Measurements from ENCODE around the gene NOTUM.
"Not testable (repeated sequence)": the region's sequence is repeated elsewhere in the genome, so short reads cannot be mapped to it uniquely, and the experiment has no call there.

Gene NOTUM

DNA sequence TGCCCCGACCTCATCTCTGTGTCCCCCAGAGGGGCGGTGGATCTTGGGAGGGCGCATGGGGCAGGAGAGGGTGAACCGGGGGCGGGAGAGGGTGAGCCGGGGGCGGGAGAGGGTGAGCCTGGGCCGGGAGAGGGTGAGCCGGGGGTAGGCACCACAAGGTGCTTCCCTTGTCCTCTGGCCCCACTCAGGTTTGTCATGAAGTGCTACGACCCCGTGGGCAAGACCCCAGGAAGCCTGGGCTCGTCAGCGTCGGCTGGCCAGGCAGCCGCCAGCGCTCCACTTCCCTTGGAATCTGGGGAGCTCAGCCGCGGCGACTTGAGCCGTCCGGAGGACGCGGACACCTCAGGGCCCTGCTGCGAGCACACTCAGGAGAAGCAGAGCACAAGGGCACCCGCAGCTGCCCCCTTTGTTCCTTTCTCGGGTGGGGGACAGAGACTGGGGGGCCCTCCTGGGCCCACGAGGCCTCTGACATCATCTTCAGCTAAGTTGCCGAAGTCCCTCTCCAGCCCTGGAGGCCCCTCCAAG, 35.3 kb upstream of the NOTUM start:
- DNase-seq (ENCODE audit: low spot score) = no peak

DNA sequence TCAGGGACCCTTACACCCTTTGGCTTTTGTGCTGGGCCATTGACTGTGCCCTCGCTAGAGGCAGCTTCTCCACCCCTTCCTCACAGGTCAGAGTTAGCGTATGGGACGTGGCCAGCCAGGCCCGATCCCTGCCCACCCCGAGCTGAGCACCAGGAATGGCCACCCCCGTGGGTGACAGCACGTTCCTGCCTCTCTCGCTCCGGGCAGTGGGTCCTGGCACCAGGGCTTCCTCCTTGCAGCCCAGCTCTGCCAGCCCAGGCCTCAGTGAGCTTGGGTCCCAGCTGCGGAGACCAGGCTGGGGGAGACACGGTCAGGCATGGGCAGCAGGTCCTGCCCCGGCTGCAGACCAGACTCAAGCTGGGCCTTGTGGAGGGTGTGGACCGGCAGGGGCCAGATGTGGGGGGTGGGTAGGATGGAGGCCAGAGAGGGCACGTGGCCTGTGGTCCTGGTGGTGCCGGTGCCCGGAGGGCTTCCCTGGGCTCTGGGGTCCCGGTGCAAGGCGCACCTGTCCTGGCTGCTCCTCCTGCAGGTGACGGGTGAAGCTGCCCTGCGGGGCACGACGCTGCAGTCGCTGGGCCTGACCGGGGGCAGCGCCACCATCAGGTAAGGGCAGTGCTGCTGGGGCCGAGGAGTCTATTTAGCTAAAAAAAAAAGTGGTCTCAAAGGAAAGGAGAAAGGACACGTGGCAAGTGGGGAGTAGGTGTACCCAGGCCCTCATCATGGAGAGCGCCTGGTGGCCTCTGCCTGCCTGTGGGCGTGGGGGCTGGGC, 34.7 kb upstream of the NOTUM start:
- no peak for DNase-seq (ENCODE audit: low spot score)

DNA sequence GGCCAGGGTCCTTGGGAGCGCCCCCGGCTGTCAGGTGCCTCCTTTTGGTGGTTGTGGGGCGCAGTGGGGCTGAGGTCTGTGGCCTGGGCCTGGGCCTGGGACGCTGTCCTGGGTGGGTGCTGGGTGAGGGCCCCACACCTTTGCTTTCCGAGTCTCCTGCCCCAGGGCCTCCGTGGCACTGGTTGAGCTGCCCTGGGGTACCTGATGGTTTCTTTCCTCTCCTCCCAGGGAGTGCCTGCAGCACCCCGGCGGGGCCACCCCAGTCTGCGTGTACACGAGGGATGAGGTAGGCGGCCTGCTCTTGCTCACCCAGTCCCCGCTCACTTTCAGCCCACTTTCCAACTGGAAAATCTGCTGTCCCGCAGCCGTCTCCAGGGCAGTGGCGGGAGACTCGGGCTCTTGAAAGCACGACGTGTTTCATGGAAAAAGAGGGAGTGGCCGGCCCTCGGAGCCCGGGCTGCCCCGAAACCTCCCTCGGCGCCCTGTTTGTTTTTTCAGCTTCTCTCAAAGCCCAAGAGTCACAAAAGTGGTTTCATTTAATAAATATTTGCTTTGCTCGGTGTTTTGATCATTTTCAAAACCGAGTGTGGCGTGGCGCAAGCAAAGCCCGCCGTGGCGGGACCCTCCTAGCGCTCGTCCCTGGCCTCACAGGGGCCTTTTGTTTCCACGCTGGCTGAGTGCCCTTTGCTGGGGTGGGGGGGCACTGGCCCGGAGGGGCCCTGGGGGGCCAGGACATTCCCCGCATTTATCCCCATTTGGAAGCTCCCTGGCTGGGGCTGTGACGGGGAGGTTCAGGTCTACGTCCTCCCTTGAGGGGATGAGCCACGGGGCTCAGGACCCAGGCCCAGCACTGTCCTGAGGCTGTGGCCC, 33.8 kb upstream of the NOTUM start:
- no peak for DNase-seq (ENCODE audit: low spot score)

DNA sequence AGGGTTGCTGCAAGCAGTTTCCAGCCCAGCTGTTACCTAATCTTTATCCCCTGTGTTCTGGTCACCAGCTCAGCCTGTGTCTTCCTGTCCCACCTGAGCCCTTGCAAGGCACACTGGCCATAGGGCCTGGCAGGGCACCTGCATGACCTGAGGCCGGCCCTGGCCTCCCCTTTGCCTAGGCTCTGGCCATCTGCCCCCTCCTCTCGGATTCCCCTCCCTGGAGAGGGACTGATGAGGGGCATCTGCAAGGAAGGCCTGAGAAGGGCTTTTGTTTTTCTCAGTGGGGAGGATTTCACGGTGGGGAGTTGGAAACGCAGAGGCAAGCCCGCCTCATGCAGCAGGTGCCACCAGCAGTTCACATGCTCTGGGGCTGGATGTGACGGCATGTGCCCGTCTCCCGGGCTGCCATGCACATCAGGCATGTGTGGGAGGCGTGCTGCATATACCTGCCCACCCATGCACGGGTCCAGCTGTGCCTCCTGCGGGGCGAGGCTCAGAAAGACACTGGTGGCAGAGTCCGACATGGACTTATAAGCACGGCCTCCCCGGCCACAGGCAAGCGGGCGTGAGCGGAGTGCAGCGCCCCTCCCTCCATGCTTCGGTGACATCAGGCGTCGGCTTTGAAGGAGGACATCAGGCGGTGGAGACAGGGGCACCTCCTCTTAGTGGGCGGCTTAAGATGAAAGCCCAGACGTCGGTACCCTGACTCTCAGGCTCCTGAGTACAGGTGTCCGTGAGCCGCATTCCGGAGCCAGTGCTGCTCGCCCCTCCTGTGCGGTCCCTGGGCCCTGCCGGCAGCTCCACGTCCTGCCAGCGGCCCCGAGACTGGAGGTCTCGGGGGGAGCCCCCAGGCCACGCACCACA, 33.0 kb upstream of the NOTUM start:
- DNase-seq (ENCODE audit: low spot score) = no peak

DNA sequence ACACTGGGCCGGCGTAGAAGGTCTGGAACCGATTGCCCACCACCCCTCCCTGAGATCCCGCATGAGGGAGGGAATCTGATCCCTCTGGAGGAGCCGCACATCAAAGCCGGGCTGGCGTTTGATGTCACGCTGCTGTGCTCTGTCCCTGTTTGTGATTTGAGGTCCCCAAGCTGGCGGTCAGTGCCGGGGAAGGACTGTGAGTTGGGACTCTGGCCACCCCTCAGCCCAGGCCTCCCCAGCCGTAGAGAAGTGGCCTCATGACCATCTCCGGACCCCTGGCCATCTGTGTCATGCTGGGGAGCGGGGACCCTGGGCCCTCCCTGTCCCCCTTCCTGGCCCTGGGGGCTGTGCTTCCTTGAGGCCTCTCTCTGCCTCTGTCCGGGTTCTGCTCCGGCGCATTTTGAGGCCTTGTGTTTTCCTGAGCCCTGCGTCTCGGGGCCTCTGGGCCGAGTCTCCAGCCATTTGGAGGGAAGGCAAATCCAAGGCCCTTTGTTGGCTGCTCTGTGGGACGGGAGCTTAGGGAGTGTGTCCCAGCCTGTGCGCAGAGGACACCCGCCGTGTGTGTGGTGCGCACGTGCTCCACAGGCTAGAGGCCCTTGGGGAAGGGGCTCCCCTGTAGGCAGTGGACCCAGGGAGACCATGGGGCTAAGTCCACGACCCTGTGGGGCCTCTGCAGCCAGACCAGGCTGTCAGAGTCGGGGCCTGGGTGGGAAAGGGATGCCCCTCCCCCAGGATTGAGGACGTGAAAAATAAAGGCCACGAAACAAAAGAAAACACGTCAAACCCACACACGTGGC, 31.5 kb upstream of the NOTUM start:
- DNase-seq (ENCODE audit: low spot score) = no peak

DNA sequence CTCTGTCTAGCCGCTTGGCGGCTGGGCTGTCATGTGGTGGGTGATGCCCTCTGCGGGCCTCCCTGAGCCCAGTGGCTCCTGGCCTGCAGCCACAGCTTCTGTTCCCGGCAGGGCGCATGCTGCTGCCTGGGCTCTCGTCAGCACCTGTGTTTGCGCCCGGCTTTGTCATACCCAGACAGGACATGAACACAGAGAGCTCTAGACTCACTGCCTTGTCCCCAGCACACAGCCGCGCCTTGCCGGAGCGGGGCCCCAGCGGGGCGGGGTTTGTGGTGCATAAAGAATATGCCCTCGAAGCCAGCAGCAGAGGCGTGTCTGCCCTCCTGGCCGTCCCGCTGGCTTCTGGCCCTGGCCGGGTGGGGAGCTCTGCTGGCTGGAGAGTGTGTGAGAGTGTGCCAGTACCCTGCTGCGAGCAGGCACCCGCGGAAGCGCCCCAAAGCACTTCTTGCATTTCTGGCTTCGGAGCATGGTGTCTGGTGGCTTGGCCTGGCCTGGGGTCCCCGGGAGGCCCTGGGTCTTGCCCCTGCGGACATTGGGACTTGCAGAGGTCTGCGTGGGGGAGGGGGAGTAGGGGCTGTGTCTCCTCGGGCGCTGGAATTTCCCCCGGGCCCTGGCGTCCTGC, 30.8 kb upstream of the NOTUM start:
- no peak for DNase-seq (ENCODE audit: low spot score)

DNA sequence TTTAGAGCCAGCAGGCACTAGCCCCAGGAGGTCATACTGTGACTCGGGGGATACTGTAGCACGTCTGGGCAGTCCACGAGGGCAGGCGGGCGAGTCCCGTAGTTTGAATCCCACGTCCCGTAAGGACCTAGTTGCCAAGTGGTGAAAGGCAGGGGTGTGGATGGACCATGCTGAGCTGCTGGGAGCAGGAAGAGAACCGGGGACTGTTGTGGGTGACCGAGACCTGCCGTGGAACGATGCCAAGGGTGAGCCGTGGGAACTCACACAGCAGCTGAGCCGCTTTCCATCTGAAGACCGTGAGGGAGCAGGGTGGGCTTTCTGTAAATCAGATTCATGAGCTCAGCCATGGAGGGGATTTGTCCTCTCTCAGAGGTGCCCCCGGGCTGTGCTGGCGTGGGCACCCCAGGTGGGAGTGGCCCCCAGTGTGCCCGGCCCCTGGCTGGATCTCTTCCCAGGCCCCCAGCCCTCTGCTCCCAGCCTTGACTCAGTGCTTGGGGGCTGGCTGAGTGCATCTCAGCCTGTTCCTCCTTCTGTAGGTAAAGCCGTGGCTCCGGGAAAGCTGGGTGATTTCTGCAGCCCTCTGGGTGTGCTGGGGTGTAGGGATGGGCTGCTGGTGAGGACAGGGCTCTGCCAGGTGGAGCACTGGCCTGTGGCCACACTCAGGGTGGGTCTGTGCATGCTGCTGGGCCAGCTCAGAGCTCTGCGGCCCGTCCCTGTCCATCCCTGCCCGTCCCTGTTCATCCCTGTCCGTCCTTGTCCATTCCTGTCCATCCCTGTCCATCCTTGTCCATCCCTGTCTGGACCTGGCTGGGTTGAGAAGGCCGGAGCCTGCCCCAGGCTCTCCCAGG, 30.1 kb upstream of the NOTUM start:
- no peak for DNase-seq (ENCODE audit: low spot score)

DNA sequence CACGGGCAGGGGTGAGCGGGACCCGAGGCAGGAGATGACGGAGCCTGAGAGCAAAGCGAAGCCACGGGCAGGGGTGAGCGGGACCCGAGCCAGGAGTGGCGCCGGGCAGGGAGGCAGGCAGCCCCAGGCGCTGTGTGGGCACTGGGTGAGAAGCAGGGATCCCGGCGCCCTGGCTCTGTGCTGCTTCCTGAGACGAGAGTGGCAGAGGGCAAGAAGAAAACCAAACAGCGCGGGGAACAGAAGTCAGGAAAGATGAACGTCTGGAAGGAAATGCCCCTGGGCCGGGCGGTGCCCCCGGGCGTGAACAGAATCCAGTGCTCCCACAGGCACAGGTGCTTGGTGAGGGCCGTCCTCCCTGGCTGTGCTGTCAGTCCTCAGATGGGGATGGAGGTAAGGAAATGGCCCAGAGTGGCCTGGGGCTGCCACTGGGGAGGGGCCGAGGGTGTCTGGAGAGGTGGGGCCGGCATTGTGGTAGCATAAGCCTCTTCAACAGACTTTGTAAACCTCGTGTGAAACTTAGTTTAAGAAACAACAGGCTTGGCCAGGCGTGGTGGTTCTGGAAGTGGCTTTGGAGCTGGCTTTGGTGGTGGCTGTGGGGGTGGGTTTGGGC, 26.3 kb upstream of the NOTUM start:
- DNase-seq (ENCODE audit: low spot score) = no peak

DNA sequence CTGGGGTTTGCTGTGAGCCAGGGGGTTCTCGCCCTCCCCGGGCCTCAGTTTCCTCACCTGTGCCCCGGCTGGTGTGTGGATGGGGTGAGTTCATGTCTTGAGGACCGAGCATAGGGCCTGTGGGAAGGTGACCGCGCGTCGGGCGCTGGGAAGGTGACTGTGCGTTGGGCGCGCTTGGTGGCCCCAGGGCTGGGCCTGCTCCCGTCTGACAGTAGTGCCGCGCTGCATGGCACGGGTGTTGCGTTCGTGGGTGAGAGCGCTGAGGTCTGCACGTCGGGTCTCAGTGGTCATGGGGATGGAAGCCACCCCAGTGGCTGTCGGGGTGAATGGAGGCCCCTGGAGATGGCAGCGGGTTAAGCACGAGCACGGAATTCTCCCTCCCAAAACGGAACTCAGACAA, 25.6 kb upstream of the NOTUM start:
- DNase-seq (ENCODE audit: low spot score) = no peak

DNA sequence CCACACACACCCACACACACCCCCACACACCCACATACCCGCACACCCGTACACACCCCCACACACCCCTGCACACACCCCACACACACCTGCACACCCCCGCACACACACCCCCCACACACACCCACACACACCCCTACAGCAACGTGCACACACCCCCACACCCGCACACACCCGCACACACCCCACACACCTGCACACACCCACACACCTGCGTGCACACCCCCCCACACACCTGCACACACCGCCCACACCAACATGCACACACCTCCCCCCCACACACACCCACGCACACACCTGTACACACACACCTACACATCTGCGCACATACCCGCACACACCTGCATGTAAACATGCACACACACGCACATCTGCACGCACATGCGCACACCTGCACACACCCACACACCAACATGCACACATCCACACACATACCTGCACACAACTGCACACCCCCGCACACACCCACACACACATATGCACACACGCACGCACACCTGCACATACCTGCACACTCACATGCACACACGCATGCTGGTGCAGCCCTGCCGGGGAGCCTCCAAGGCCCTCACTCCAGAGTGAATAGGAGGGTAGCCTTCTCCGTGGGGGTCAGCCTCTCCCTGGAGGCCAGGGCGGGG, 23.9 kb upstream of the NOTUM start:
- DNase-seq (ENCODE audit: low spot score) = no peak

DNA sequence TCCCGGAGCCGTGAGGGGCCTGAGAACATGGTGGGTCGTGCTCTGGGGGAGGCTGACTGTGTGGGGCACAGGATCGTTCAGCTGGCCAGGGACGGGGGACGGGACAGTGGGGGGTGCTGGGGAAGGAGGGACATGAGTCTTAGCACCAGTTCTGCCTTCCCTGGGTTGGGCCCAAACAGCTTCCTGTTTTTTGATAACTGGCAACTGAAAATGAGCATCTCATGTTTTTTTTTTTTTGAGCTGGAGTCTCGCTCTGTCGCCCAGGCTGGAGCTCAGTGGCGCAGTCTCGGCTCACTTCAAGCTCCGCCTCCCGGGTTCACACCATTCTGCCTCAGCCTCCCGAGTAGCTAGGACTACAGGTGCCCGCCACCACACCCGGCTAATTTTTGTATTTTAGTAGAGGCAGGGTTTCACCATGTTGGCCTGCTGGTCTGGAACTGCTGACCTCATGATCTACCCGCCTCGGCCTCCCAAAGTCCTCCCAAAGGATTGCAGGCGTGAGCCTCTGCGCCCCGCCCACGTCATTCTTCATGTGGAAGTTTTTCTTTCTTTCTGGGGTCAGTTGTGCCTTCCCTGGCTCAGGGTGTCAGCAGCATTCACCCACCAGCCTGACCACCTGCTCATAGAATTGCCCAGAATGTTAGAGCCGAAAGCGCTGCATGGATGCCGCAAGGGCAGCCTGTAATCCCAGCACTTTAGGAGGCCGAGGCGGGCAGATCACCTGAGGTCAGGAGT, 22.8 kb upstream of the NOTUM start:
- DNase-seq (ENCODE audit: low spot score) = no peak

DNA sequence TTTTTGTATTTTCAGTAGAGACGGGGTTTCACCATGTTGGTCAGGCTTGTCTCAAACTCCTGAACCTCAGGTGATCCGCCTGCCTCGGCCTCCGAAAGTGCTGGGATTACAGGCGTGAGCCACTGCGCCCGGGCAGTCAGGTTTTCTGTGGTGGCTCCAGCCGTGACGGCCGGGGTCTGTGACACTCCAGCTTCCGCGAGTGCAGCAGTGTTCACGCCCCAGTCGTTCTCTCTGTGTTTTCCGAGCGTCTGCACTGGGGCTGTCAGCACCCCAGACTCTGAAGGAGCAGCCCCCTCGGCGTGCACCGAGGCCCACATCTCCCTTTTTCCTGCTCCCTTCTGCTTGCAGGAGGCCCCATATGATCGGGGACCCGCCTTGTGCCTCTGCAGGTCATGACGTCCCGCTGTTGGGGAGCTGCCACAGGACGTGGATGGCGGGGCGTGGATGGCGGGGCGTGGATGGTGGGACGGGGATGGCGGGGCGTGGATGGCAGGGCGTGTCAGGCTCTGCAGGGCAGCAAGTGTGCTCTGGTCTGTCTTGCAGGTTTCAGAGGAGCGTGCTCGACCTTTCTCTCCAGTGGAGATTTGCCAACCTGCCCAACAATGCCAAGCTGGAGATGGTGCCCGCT, 22.1 kb upstream of the NOTUM start:
- DNase-seq (ENCODE audit: low spot score) = no peak

DNA sequence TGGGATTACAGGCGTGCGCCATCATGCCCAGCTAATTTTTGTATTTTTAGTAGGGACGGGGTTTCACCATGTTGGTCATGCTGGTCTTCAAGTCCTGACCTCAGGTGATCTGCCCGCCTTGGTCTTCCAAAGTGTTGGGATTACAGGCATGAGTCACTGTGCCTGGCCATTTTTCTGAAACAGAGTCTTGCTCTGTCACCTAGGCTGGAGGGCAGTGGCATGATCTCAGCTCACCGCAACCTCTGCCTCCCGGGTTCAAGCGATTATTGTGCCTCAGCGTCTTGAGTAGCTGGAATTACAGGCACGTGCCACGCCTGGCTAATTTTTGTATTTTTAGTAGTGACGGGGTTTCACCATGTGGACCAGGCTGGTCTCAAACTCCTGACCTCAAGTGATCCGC, 20.5 kb upstream of the NOTUM start:
- DNase-seq (ENCODE audit: low spot score) = not testable (repeated sequence)

DNA sequence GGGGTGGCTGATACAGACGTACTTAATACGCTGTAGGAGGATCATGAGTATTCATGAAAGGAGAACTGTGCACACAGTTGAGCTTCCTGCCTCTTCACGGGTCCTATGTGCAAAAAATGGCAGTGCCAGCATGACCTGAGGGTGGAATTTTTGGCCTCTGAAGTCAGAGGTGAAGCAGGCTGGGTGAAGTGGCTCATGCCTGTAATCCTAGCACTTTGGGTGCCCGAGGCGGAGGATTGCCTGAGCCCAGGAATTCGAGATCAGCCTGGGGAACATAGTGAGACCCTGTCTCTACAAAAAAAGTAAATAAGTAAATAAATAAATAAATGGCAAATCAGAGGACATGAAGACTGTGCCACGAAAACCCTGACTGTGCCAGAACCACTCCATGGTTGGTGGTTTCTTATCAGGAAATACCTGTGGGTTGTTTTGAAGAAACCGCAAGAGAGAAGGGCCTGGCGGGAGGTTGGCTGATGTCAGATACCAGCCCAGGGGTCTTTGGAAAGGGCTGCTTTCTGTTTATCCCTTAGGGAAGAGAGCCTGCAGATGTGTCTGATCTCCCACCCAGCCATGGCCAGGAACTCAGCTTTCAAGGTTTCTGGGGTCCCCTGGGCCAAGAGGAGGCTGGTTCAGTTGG, 19.8 kb upstream of the NOTUM start:
- DNase-seq (ENCODE audit: low spot score) = no peak

DNA sequence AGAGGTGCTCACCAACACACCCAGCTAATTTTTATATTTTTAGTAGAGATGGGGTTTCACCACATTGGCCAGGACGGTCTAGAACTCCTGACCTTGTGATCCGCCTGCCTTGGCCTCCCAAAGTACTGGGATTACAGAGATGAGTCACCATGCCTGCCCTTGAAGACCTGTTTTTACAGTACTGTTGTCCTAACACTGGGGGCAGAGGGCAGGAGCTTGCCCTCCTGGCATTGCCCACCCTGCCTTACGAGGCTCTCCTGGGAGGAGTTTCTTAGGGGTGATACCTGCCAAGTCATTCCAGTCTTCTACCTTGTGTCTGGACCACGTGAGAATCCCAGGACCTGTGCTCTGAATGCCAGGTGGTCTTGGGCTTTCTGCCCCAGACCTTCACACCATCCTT, 19.1 kb upstream of the NOTUM start:
- DNase-seq (ENCODE audit: low spot score) = no peak

DNA sequence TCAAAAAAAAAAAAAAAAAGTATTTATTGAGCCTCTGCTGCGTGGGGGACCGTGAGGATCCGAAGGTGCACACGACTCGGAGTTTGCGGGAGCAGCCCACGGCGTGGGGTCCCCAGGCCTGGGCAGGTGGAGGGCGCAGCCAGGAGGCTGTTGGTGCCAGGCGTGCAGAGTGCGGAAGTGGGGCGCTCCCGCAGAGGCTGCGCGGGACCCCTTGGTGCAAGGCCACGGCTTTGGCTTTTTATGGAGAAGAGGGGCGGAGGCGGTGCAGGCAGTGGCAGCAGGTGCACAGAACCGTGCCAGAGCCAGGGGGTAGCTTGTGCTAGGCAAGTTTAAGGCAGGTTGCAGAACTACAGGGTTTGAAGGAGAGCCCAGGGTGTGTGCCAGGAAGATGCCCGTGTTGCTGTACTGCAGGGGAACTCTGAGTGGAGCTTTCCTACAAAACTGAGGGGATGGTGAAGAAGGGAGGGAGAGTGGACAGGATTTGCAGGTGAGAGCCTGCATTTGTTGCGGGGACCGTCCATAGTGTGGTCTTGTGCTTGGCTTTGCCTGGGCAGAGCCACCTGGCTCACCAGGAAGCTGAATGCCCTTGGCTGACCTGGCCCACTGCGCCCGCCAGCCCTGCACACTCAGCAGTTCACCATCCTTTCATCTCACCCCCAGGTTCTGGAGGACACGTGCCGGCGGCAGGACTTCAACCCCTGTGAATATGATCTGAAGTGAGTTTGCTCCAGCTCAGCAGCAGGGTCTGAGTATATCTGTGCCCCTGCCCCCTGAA, 17.7 kb upstream of the NOTUM start:
- no peak for DNase-seq (ENCODE audit: low spot score)
